Kidney epithelial cell (primary cell): ENCODE measurements around the gene PNO1. TPM values are rescaled to one million over a fixed set of nuclear protein-coding genes. Genes with fewer than 3 reads are reported as not detected.

Experiments used
- DNase-seq: peaks from one replicate; pipeline ENCODE4 v3.0.0-alpha.2; 2010; ENCODE audit warnings: low read depth
- H3K27me3 ChIP-seq: 2 replicates; pipeline ENCODE4 v1.6.0; 2011; ENCODE audit warnings: low read length; ENCODE audit not compliant: control insufficient read depth, insufficient read depth
- H3K36me3 ChIP-seq: 2 replicates; pipeline ENCODE4 v1.5.1; 2011; ENCODE audit warnings: low read length; ENCODE audit not compliant: control insufficient read depth, insufficient read depth
- H3K4me3 ChIP-seq: 2 replicates; pipeline ENCODE4 v1.5.1; 2011; ENCODE audit warnings: low read depth, mild to moderate bottlenecking, control low read depth, low read length
- total RNA-seq: library from RNA; depleted of rRNA; stranded (reverse); fragments of >200 nt; gene quantifications from 2 replicates; pipeline ENCODE4 v1.2.3, GENCODE V29; 2015
- TF ChIP-seq, protein P1 (sequence below): IDR thresholded peaks from 2 replicates; pipeline ENCODE4 v1.5.1; 2011; ENCODE audit warnings: mild to moderate bottlenecking, moderate library complexity, low read length, control low read depth, inconsistent platforms; ENCODE audit not compliant: insufficient read depth, poor library complexity, severe bottlenecking

The PNO1 gene
- total RNA-seq, 1 donor from 2014 or later = 21.2 TPM

DNA sequence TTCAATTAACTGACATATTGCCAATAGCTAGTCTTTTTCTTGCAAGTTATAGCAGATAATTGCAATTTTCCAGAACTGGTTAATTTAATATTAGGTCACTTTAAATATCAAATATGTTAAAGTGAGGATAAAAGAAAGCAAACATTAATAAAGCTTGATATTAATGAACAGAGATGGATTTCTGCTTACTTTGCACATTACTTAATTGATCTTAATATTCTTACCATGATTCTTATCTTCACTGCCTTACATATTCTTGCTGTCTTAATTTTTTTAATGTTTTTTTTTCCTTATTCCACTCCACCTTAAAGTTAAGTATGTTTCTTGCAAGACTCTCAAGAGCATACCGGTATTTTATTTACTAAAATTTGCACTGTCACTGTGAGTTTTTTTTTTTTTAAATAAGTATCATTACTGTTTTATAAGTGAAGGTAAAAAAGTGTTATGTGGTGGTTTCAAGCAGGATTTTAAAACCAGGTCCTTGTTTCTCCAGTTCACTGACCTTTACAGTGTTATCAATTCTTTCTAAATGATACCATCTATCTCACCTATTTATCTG lies 60.7 kb downstream of the PNO1 start:
- Histone ChIP-seq H3K36me3 (no peaks in the 10 kb centered on the region), H3K4me3 (no peak overlapping the region), H3K27me3 (no peaks in the 10 kb centered on the region)
- no peak for DNase-seq
- TF ChIP-seq, protein P1, sequence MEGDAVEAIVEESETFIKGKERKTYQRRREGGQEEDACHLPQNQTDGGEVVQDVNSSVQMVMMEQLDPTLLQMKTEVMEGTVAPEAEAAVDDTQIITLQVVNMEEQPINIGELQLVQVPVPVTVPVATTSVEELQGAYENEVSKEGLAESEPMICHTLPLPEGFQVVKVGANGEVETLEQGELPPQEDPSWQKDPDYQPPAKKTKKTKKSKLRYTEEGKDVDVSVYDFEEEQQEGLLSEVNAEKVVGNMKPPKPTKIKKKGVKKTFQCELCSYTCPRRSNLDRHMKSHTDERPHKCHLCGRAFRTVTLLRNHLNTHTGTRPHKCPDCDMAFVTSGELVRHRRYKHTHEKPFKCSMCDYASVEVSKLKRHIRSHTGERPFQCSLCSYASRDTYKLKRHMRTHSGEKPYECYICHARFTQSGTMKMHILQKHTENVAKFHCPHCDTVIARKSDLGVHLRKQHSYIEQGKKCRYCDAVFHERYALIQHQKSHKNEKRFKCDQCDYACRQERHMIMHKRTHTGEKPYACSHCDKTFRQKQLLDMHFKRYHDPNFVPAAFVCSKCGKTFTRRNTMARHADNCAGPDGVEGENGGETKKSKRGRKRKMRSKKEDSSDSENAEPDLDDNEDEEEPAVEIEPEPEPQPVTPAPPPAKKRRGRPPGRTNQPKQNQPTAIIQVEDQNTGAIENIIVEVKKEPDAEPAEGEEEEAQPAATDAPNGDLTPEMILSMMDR = no peak

GRCh38 chr2:68222287-68222686 lies 64.6 kb downstream of the PNO1 start:
- H3K4me3 ChIP-seq = no peak overlapping the region
- DNase-seq = no peak
- no peaks in the 10 kb centered on the region for H3K36me3 ChIP-seq
- no peaks in the 10 kb centered on the region for H3K27me3 ChIP-seq
- TF ChIP-seq, protein P1 = no peak

- DNase-seq = no peak
- TF ChIP-seq, protein P1 = no peak
- Histone ChIP-seq H3K27me3 (no peaks in the 10 kb centered on the region), H3K36me3 (no peaks in the 10 kb centered on the region), H3K4me3 (no peak overlapping the region)
These were observed 65.7 kb downstream of the PNO1 start for GRCh38 chr2:68223419-68223818.

GRCh38 chr2:68225119-68225632 lies 67.5 kb downstream of the PNO1 start:
- no peak for DNase-seq
- no peaks in the 10 kb centered on the region for H3K27me3 ChIP-seq
- no peak overlapping the region for H3K4me3 ChIP-seq
- H3K36me3 ChIP-seq = no peaks in the 10 kb centered on the region
- TF ChIP-seq, protein P1 = peak; percentile 27

Other genes starting within 250 kb of the PNO1 start
- gene C1D, start 94.9 kb upstream of the PNO1 start, total RNA-seq = 21.6 and 24.3 TPM in 2 replicates
- gene PPP3R1, start 94.6 kb downstream of the PNO1 start, total RNA-seq = 32.8 and 33.7 TPM in 2 replicates
- 7.9 and 8.8 TPM in 2 replicates for gene CNRIP1, start 162.1 kb downstream of the PNO1 start, total RNA-seq
- gene PLEK, start 207.4 kb downstream of the PNO1 start, total RNA-seq = not detected in 2 replicates